Caki2 (cell line): ENCODE data around the gene TMEM131L. TPM values are rescaled to one million over a fixed set of nuclear protein-coding genes. Genes with fewer than 3 reads are reported as not detected.
"Not testable (repeated sequence)": the region's sequence is repeated elsewhere in the genome, so short reads cannot be mapped to it uniquely, and the experiment has no call there.

Source experiments
- DNase-seq: peaks from one replicate; pipeline ENCODE4 v3.0.0-alpha.2; 2015; ENCODE audit warnings: low read depth
- in situ Hi-C: cut with HindIII; loops from 2 replicates; pipeline ENCODE4 v1.10.0; 2016; ENCODE audit warnings: low sequenced_read_pairs, low pct_unique_long_range_greater_than_20kb, mixed read lengths
- total RNA-seq: library from RNA; depleted of rRNA; stranded (reverse); fragments of >200 nt; shearing (Covaris generic); gene quantifications from 2 replicates; pipeline ENCODE4 v1.2.3, GENCODE V29; 2014; ENCODE audit warnings: low replicate concordance

The TMEM131L gene
- total RNA-seq, 1 experiment from 2014 or later = 6.0 TPM

- in situ Hi-C loops = no loop called here
- no peak for DNase-seq
These were observed 18.8 kb upstream of the TMEM131L start for GRCh38 chr4:153447175-153447905.

- DNase-seq = no peak
- in situ Hi-C loops = no loop called here
These were observed 18.0 kb upstream of the TMEM131L start for GRCh38 chr4:153448003-153448731.

GRCh38 chr4:153449338-153449737 is 16.8 kb upstream of the TMEM131L start:
- in situ Hi-C loops = no loop called here
- no peak for DNase-seq

- no peak for DNase-seq
These were observed 15.6 kb upstream of the TMEM131L start for GRCh38 chr4:153450544-153450917.

GRCh38 chr4:153451145-153451544 is 15.0 kb upstream of the TMEM131L start:
- DNase-seq, in situ Hi-C loops: not testable (repeated sequence)

More at GRCh38 chr4:153450544-153450917, 15.6 kb upstream of the TMEM131L start:
- in situ Hi-C loops = no loop called here

- DNase-seq = no peak
- in situ Hi-C loops = no loop called here
These were observed 14.1 kb upstream of the TMEM131L start for GRCh38 chr4:153451911-153452657.

- no peak for DNase-seq
- in situ Hi-C loops = no loop called here
These were observed 13.3 kb upstream of the TMEM131L start for GRCh38 chr4:153452658-153453378.

- in situ Hi-C loops = no loop called here
- no peak for DNase-seq
These were observed 12.8 kb upstream of the TMEM131L start for GRCh38 chr4:153453402-153453801.

GRCh38 chr4:153458969-153459368 is 7.2 kb upstream of the TMEM131L start:
- in situ Hi-C loops = no loop called here

GRCh38 chr4:153461549-153461948 is 4.6 kb upstream of the TMEM131L start:
- DNase-seq, in situ Hi-C loops: not testable (repeated sequence)

More at GRCh38 chr4:153458969-153459368, 7.2 kb upstream of the TMEM131L start:
- no peak for DNase-seq

- DNase-seq = peak; percentile 62
- in situ Hi-C loops = no loop called here
These were observed 2.1 kb upstream of the TMEM131L start for GRCh38 chr4:153464068-153464467.

GRCh38 chr4:153465140-153465539 is 1.0 kb upstream of the TMEM131L start:
- in situ Hi-C loops = no loop called here
- no peak for DNase-seq

GRCh38 chr4:153465615-153466080 is 512 bp upstream of the TMEM131L start:
- in situ Hi-C loops = no loop called here
- peak; percentile 62 for DNase-seq

- in situ Hi-C loops = no loop called here
- DNase-seq = peak; percentile 56
These were observed 1.1 kb downstream of the TMEM131L start for GRCh38 chr4:153466949-153467896.

GRCh38 chr4:153467897-153468262 is 1.7 kb downstream of the TMEM131L start:
- in situ Hi-C loops = no loop called here
- DNase-seq = no peak

GRCh38 chr4:153468587-153468986 is 2.4 kb downstream of the TMEM131L start:
- in situ Hi-C loops = no loop called here

GRCh38 chr4:153469031-153469430 is 2.9 kb downstream of the TMEM131L start:
- DNase-seq = no peak
- in situ Hi-C loops = no loop called here

More at GRCh38 chr4:153468587-153468986, 2.4 kb downstream of the TMEM131L start:
- no peak for DNase-seq
